HCT116 (cell line): Measurements from ENCODE around the gene LCN15. TPM values are rescaled to one million over a fixed set of nuclear protein-coding genes. Genes with fewer than 3 reads are reported as not detected.
"Not testable (repeated sequence)": the region's sequence is repeated elsewhere in the genome, so short reads cannot be mapped to it uniquely, and the experiment has no call there.

Experiments
- ATAC-seq: fragments of 200-7000 bp; cut with Tn5 transposase; 2 replicates; pipeline ENCODE4 v1.9.1; 2020; ENCODE audit warnings: mild to moderate bottlenecking, moderate library complexity
- BruUV-seq: library from RNA; stranded (reverse); fragments of 400-500 nt; replicated peaks from 2 replicates; lab custom pipeline; 2021; lab: Mats Ljungman, UMichigan
- CTCF ChIA-PET: fragments of 300-600 bp; sonication (Branson Sonifier 250); formaldehyde crosslinking; loops from one replicate; lab custom pipeline; 2021; ENCODE audit warnings: antibody characterized with exemption; lab: Charles Lee
- POLR2A ChIA-PET: fragments of 300-600, 350-600 bp; sonication (Branson Sonifier 250); formaldehyde crosslinking; loops from one replicate; lab custom pipeline; 2021; ENCODE audit warnings: antibody characterized with exemption; lab: Charles Lee
- RAD21 ChIA-PET, 2 experiments: fragments of 300-600 bp; sonication (Branson Sonifier 250); formaldehyde crosslinking; loops; one replicate each; lab custom pipeline; 2023; ENCODE audit warnings: low total read pairs in 2 of 2; ENCODE audit not compliant: uncharacterized antibody in 2 of 2, unreplicated experiment in 2 of 2, low non-redundant PET in 1 of 2; lab: Charles Lee
- DNase-seq: peaks from one replicate; pipeline ENCODE4 v3.0.0-alpha.2; 2010; ENCODE audit warnings: low read depth, low spot score
- H2AFZ ChIP-seq: fragments of 200-600 bp; shearing (Covaris generic), sonication (generic); 2 replicates; pipeline ENCODE4 v1.6.1; 2017; ENCODE audit warnings: low read depth, mixed run types, mixed read lengths, antibody characterized with exemption, low read length; ENCODE audit not compliant: poor library complexity, severe bottlenecking
- H3K27ac ChIP-seq: 2 replicates; pipeline ENCODE4 v1.5.1; 2012; ENCODE audit warnings: low read depth, low read length
- H3K27me3 ChIP-seq: fragments of 200-600 bp; sonication (generic); 2 replicates; pipeline ENCODE4 v1.6.1; 2016; ENCODE audit warnings: mixed run types, low read length, mixed read lengths; ENCODE audit not compliant: insufficient read depth
- H3K36me3 ChIP-seq, 2 experiments: fragments of 200-500 bp in 1 of 2; fragments of 200-600 bp in 1 of 2; sonication (Bioruptor generic) in 1 of 2; sonication (generic) in 1 of 2; 2 replicates each; pipeline versions ENCODE4 v1.5.1 to v1.6.1; 2014 to 2016; ENCODE audit warnings: low read length in 2 of 2, inconsistent platforms in 1 of 2, mixed read lengths in 1 of 2, mixed run types in 1 of 2; ENCODE audit not compliant: insufficient read depth in 2 of 2, control insufficient read depth in 1 of 2
- H3K4me1 ChIP-seq, 2 experiments: fragments of 200-600 bp in 1 of 2; sonication (generic) in 1 of 2; 2 replicates each; pipeline versions ENCODE4 v1.5.1 to v1.6.1; 2012 to 2017; ENCODE audit warnings: low read length in 2 of 2, inconsistent platforms in 1 of 2, mild to moderate bottlenecking in 1 of 2, mixed read lengths in 1 of 2, mixed run types in 1 of 2, moderate library complexity in 1 of 2; ENCODE audit not compliant: insufficient read depth in 2 of 2, control insufficient read depth in 1 of 2
- H3K4me2 ChIP-seq: fragments of 200-600 bp; sonication (generic); 2 replicates; pipeline ENCODE4 v1.6.1; 2017; ENCODE audit warnings: mixed run types, low read length, mixed read lengths
- H3K4me3 ChIP-seq, 2 experiments: fragments of 200-600 bp in 1 of 2; sonication (generic) in 1 of 2; replicated peaks in 1 of 2; 2 replicates each; pipeline ENCODE4 v1.5.1; 2011 to 2016; ENCODE audit warnings: low read length in 2 of 2, control low read depth in 1 of 2, low read depth in 1 of 2, mild to moderate bottlenecking in 1 of 2, mixed read lengths in 1 of 2, mixed run types in 1 of 2
- H3K79me2 ChIP-seq: fragments of 200-600 bp; sonication (generic); 2 replicates; pipeline ENCODE4 v1.6.1; 2017; ENCODE audit warnings: mild to moderate bottlenecking, mixed run types, low read length, moderate library complexity, mixed read lengths; ENCODE audit not compliant: insufficient read depth
- H3K9ac ChIP-seq: fragments of 200-600 bp; sonication (generic); 2 replicates; pipeline ENCODE4 v1.6.1; 2016; ENCODE audit warnings: low read length, mixed read lengths
- H3K9me2 ChIP-seq: fragments of 200-600 bp; sonication (generic), shearing (Covaris generic); 2 replicates; pipeline ENCODE4 v1.6.1; 2017; ENCODE audit warnings: mixed run types, mild to moderate bottlenecking, moderate library complexity; ENCODE audit not compliant: insufficient read depth
- H3K9me3 ChIP-seq, 2 experiments: fragments of 200-500 bp in 1 of 2; fragments of 200-600 bp in 1 of 2; sonication (Bioruptor generic) in 1 of 2; sonication (generic) in 1 of 2; 2 replicates each; pipeline ENCODE4 v1.6.1; 2014 to 2017; ENCODE audit warnings: low read length in 2 of 2, mixed read lengths in 2 of 2, inconsistent platforms in 1 of 2, low read depth in 1 of 2, mild to moderate bottlenecking in 1 of 2, mixed run types in 1 of 2, moderate library complexity in 1 of 2; ENCODE audit not compliant: control insufficient read depth in 1 of 2, insufficient read depth in 1 of 2
- H4K20me1 ChIP-seq: fragments of 200-600 bp; sonication (generic), shearing (Covaris generic); 2 replicates; pipeline ENCODE4 v1.6.1; 2017; ENCODE audit warnings: mixed run types, mild to moderate bottlenecking, moderate library complexity; ENCODE audit not compliant: insufficient read depth
- CEBPB ChIP-seq: IDR thresholded peaks from 2 replicates; pipeline ENCODE4 v1.6.1; 2012; ENCODE audit warnings: low read depth
- ELF1 ChIP-seq: IDR thresholded peaks from 2 replicates; pipeline ENCODE4 v1.6.1; 2012; ENCODE audit warnings: low read depth, borderline replicate concordance
- POLR2AphosphoS5 ChIP-seq: IDR thresholded peaks from 2 replicates; pipeline ENCODE4 v1.6.1; 2011; ENCODE audit warnings: mild to moderate bottlenecking, low read depth, low read length, moderate library complexity
- SP1 ChIP-seq: IDR thresholded peaks from 2 replicates; pipeline ENCODE4 v1.6.1; 2012; ENCODE audit warnings: low read depth
- TCF7L2 ChIP-seq: IDR thresholded peaks from 2 replicates; pipeline ENCODE4 v1.7.0; 2011; ENCODE audit warnings: borderline replicate concordance, inconsistent platforms; ENCODE audit not compliant: insufficient read depth, insufficient read length; ENCODE audit errors: extremely low read depth
- YY1 ChIP-seq: IDR thresholded peaks from 2 replicates; pipeline ENCODE4 v1.6.1; 2011; ENCODE audit warnings: low read length, low read depth, moderate library complexity, mild to moderate bottlenecking; ENCODE audit not compliant: insufficient replicate concordance; ENCODE audit errors: extremely low read depth
- intact Hi-C: fragments of 100-400 bp; cut with micrococcal nuclease; formaldehyde crosslinking; loops from 2 replicates; pipeline ENCODE4 v1.10.0; 2022
- total RNA-seq: library from RNA; stranded (reverse); gene quantifications from one replicate; pipeline ENCODE4 v1.2.1, GENCODE V29; 2021; ENCODE audit not compliant: unreplicated experiment
- TF ChIP-seq, protein P1 (sequence below): IDR thresholded peaks from 2 replicates; pipeline ENCODE4 v1.6.1; 2011; ENCODE audit warnings: mild to moderate bottlenecking, low read length, moderate library complexity; ENCODE audit not compliant: insufficient replicate concordance; ENCODE audit errors: extremely low read depth
- TF ChIP-seq, protein P2 (sequence below): IDR thresholded peaks from 2 replicates; pipeline ENCODE4 v1.6.1; 2012
- TF ChIP-seq, protein P3 (sequence below): IDR thresholded peaks from 2 replicates; pipeline ENCODE4 v1.6.1; 2012; ENCODE audit warnings: low read depth

The LCN15 gene
- total RNA-seq, 1 experiment from 2014 or later, result 0.76 TPM

- no peak overlapping the region for H3K4me2 ChIP-seq
These were observed 25.2 kb upstream of the LCN15 start for GRCh38 chr9:136789523-136789937.

GRCh38 chr9:136788644-136789522 lies 24.6 kb upstream of the LCN15 start:
- H3K9ac ChIP-seq, H3K4me3 ChIP-seq, H3K27me3 ChIP-seq, H3K9me3 ChIP-seq, BruUV-seq, ATAC-seq, RAD21 ChIA-PET, DNase-seq, H3K36me3 ChIP-seq, H3K4me2 ChIP-seq, H4K20me1 ChIP-seq, H2AFZ ChIP-seq, H3K9me2 ChIP-seq, POLR2A ChIA-PET, H3K27ac ChIP-seq: not testable (repeated sequence)
- peaks cover 16 to 46% of the 10 kb centered on the region in 2 experiments; a peak in 3 of 4 replicates for H3K4me1 ChIP-seq
- CTCF ChIA-PET, result interaction anchor here (1.7 kb wide), 1 partner anchor 246 kb away, joined by 11 read pairs; no protein-coding TSS in a partner anchor
- intact Hi-C loops, result loop anchor here (5.0 to 10.0 kb wide), 2 partner anchors 153 to 436 kb away; partner anchors contain the start of genes CYSRT1, FBXW5, RNF208 and RNF224
- peaks cover 12% of the 10 kb centered on the region; the same call in 1 of the 2 replicates for H3K79me2 ChIP-seq

More at GRCh38 chr9:136789523-136789937, 25.2 kb upstream of the LCN15 start:
- Histone ChIP-seq H3K27me3 (no peaks in the 10 kb centered on the region), H3K9me2 (no peaks in the 10 kb centered on the region), H3K9ac (no peak overlapping the region), H3K27ac (no peak overlapping the region), H3K4me1 (peaks cover 14 to 41% of the 10 kb centered on the region in 2 experiments; a peak in 3 of 4 replicates), H3K9me3 (no peaks in the 10 kb centered on the region), H4K20me1 (no peaks in the 10 kb centered on the region), H3K79me2 (peaks cover 12% of the 10 kb centered on the region; the same call in 1 of the 2 replicates), H3K36me3 (no peaks in the 10 kb centered on the region; a peak in 1 of 4 replicates), H2AFZ (no peak overlapping the region), H3K4me3 (no peak overlapping the region)
- ChIA-PET RAD21 (no interaction called here), POLR2A (no interaction called here), CTCF (no interaction called here)
- intact Hi-C loops, result loop anchor here (5.0 to 10.0 kb wide), 2 partner anchors 153 to 435 kb away; partner anchors contain the start of genes CYSRT1, FBXW5, RNF208 and RNF224
- DNase-seq (no peak), ATAC-seq (no peak)
- no TSS peak for BruUV-seq
- TF ChIP-seq SP1 (no peak), ELF1 (no peak), POLR2AphosphoS5 (no peak), CEBPB (no peak), YY1 (no peak), TCF7L2 (no peak)
- TF ChIP-seq, protein P1, sequence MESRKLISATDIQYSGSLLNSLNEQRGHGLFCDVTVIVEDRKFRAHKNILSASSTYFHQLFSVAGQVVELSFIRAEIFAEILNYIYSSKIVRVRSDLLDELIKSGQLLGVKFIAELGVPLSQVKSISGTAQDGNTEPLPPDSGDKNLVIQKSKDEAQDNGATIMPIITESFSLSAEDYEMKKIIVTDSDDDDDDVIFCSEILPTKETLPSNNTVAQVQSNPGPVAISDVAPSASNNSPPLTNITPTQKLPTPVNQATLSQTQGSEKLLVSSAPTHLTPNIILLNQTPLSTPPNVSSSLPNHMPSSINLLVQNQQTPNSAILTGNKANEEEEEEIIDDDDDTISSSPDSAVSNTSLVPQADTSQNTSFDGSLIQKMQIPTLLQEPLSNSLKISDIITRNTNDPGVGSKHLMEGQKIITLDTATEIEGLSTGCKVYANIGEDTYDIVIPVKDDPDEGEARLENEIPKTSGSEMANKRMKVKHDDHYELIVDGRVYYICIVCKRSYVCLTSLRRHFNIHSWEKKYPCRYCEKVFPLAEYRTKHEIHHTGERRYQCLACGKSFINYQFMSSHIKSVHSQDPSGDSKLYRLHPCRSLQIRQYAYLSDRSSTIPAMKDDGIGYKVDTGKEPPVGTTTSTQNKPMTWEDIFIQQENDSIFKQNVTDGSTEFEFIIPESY, result no peak
- TF ChIP-seq, protein P2, sequence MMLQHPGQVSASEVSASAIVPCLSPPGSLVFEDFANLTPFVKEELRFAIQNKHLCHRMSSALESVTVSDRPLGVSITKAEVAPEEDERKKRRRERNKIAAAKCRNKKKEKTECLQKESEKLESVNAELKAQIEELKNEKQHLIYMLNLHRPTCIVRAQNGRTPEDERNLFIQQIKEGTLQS, result no peak
- TF ChIP-seq, protein P3, sequence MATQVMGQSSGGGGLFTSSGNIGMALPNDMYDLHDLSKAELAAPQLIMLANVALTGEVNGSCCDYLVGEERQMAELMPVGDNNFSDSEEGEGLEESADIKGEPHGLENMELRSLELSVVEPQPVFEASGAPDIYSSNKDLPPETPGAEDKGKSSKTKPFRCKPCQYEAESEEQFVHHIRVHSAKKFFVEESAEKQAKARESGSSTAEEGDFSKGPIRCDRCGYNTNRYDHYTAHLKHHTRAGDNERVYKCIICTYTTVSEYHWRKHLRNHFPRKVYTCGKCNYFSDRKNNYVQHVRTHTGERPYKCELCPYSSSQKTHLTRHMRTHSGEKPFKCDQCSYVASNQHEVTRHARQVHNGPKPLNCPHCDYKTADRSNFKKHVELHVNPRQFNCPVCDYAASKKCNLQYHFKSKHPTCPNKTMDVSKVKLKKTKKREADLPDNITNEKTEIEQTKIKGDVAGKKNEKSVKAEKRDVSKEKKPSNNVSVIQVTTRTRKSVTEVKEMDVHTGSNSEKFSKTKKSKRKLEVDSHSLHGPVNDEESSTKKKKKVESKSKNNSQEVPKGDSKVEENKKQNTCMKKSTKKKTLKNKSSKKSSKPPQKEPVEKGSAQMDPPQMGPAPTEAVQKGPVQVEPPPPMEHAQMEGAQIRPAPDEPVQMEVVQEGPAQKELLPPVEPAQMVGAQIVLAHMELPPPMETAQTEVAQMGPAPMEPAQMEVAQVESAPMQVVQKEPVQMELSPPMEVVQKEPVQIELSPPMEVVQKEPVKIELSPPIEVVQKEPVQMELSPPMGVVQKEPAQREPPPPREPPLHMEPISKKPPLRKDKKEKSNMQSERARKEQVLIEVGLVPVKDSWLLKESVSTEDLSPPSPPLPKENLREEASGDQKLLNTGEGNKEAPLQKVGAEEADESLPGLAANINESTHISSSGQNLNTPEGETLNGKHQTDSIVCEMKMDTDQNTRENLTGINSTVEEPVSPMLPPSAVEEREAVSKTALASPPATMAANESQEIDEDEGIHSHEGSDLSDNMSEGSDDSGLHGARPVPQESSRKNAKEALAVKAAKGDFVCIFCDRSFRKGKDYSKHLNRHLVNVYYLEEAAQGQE, result no peak
